ENCODE measurements around the gene FST. TPM values are rescaled to one million over a fixed set of nuclear protein-coding genes. Genes with fewer than 3 reads are reported as not detected.

Gene FST
- total RNA-seq = 10.0 and 10.8 TPM in 2 replicates

GRCh38 chr5:53480416-53481158 is at the start of gene FST:
Gene FST, plus strand, starts transcription at chr5:53480629. Its CDS starts 163 bp downstream, at chr5:53480792.

Other genes starting within 250 kb of the FST start
- gene NDUFS4, start 80.0 kb downstream of the FST start, total RNA-seq = 75.6 and 105 TPM in 2 replicates